ENCODE results near the gene SQOR.

Gene SQOR

DNA sequence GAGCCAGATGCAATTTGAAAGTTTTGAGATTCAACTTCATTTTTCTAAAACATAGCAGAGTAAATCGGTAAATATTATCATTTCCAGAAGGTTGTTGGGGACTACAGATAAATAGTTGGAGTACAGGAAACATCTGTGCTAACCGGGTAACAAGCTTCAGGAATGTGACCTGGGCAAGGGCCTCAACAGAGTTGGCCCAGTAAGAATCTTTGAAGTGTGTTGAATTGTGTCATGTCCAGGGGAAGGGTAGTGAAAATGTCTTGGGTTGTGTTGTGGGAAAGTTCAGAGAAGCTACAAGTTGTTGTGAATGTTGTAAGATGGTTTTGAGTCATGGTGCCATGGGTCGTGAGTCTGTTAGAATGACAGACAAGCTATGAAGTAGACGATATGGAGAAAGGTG, 35.7 kb downstream of the SQOR start:
- no peak overlapping the region for H3K4me3 ChIP-seq (ENCODE audit: low read length)
- H3K27ac ChIP-seq (ENCODE audit: low read depth, low read length), result no peak overlapping the region
- H3K27me3 ChIP-seq (ENCODE audit: control insufficient read depth, low read length), result no peaks in the 10 kb centered on the region
- no peaks in the 10 kb centered on the region for H4K20me1 ChIP-seq (ENCODE audit: control insufficient read depth, insufficient read depth, low read depth, low read length)
- no peaks in the 10 kb centered on the region for H3K9me2 ChIP-seq (replicated peaks; ENCODE audit: control insufficient read depth, low read length)
- H3F3A ChIP-seq (ENCODE audit: control insufficient read depth, insufficient read depth), result no peaks in the 10 kb centered on the region
- TF ChIP-seq EZH2phosphoT487 (IDR thresholded peaks at IDR 0.05; ENCODE audit: borderline replicate concordance, low read length), result no peak
- TF ChIP-seq, protein P1, sequence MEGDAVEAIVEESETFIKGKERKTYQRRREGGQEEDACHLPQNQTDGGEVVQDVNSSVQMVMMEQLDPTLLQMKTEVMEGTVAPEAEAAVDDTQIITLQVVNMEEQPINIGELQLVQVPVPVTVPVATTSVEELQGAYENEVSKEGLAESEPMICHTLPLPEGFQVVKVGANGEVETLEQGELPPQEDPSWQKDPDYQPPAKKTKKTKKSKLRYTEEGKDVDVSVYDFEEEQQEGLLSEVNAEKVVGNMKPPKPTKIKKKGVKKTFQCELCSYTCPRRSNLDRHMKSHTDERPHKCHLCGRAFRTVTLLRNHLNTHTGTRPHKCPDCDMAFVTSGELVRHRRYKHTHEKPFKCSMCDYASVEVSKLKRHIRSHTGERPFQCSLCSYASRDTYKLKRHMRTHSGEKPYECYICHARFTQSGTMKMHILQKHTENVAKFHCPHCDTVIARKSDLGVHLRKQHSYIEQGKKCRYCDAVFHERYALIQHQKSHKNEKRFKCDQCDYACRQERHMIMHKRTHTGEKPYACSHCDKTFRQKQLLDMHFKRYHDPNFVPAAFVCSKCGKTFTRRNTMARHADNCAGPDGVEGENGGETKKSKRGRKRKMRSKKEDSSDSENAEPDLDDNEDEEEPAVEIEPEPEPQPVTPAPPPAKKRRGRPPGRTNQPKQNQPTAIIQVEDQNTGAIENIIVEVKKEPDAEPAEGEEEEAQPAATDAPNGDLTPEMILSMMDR (IDR thresholded peaks at IDR 0.05; ENCODE audit: low read depth, low read length, poor library complexity, severe bottlenecking), result no peak
- H3K9me3 ChIP-seq (ENCODE audit: control insufficient read depth, insufficient read depth, low read length), result no peaks in the 10 kb centered on the region
- H3K4me2 ChIP-seq (ENCODE audit: low read length), result no peak overlapping the region
- H3K36me3 ChIP-seq (ENCODE audit: control insufficient read depth, low read length), result no peaks in the 10 kb centered on the region
- no peaks in the 10 kb centered on the region for H3K4me1 ChIP-seq (ENCODE audit: control insufficient read depth, low read length)
- no peaks in the 10 kb centered on the region for H3K79me2 ChIP-seq (ENCODE audit: control insufficient read depth, low read length)

DNA sequence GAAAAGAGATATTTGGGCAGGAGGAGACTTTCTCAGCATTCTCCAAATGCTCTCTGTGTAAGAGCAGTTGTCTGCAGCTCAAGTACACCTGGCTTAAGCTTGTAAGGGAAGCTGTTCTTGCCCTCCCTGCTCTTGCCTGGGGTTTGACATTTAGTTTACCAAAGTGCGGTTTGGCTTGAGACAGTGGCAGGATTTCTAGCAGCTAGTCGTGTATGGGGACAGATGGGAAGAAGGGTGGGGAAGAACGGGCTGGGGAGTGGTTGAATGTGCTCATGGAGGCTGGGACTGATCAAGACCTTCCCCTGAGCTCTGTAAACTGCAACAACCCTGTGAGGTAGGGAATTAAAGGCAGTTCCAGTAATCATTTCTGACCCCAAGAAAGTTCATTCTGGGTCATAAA, 39.8 kb downstream of the SQOR start:
- H3K4me3 ChIP-seq (ENCODE audit: low read length), result no peak overlapping the region
- no peak overlapping the region for H3K27ac ChIP-seq (ENCODE audit: low read depth, low read length)
- H3K79me2 ChIP-seq (ENCODE audit: control insufficient read depth, low read length), result no peaks in the 10 kb centered on the region
- no peak overlapping the region for H3K4me2 ChIP-seq (ENCODE audit: low read length)
- no peaks in the 10 kb centered on the region for H3K4me1 ChIP-seq (ENCODE audit: control insufficient read depth, low read length)
- H3K9me2 ChIP-seq (replicated peaks; ENCODE audit: control insufficient read depth, low read length), result no peaks in the 10 kb centered on the region
- H3K9me3 ChIP-seq (ENCODE audit: control insufficient read depth, insufficient read depth, low read length), result no peaks in the 10 kb centered on the region
- TF ChIP-seq, protein P1 (IDR thresholded peaks at IDR 0.05; ENCODE audit: low read depth, low read length, poor library complexity, severe bottlenecking), result no peak
- no peak for TF ChIP-seq EZH2phosphoT487 (IDR thresholded peaks at IDR 0.05; ENCODE audit: borderline replicate concordance, low read length)
- H4K20me1 ChIP-seq (ENCODE audit: control insufficient read depth, insufficient read depth, low read depth, low read length), result no peaks in the 10 kb centered on the region
- no peaks in the 10 kb centered on the region for H3K27me3 ChIP-seq (ENCODE audit: control insufficient read depth, low read length)
- no peaks in the 10 kb centered on the region for H3F3A ChIP-seq (ENCODE audit: control insufficient read depth, insufficient read depth)
- no peaks in the 10 kb centered on the region for H3K36me3 ChIP-seq (ENCODE audit: control insufficient read depth, low read length)

DNA sequence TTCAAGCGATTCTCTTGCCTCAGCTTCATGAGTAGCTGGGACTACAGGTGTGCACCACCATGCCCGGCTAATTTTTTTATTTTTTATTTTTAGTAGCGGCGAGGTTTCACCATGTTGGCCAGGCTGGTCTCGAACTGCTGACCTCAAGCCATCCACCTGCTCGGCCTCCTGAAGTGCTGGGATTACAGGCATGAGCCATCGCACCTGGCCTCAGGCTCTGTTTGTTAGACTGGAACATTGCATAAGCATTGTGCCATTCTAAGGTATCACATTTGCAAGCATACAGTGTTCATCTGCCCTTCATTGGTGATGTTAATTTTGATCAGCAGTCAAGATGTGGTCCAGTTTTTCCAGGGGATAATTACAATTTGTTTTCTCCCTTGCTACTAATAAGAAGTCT, 43.0 kb downstream of the SQOR start:
- Histone ChIP-seq H3K27ac (ENCODE audit: low read depth, low read length) (no peak overlapping the region), H3F3A (ENCODE audit: control insufficient read depth, insufficient read depth) (no peaks in the 10 kb centered on the region), H3K79me2 (ENCODE audit: control insufficient read depth, low read length) (no peaks in the 10 kb centered on the region), H3K9me3 (ENCODE audit: control insufficient read depth, insufficient read depth, low read length) (no peaks in the 10 kb centered on the region), H3K4me1 (ENCODE audit: control insufficient read depth, low read length) (no peaks in the 10 kb centered on the region), H4K20me1 (ENCODE audit: control insufficient read depth, insufficient read depth, low read depth, low read length) (no peaks in the 10 kb centered on the region), H3K27me3 (ENCODE audit: control insufficient read depth, low read length) (no peaks in the 10 kb centered on the region), H3K9me2 (replicated peaks; ENCODE audit: control insufficient read depth, low read length) (no peaks in the 10 kb centered on the region), H3K4me2 (ENCODE audit: low read length) (no peak overlapping the region), H3K4me3 (ENCODE audit: low read length) (no peak overlapping the region), H3K36me3 (ENCODE audit: control insufficient read depth, low read length) (no peaks in the 10 kb centered on the region)
- no peak for TF ChIP-seq EZH2phosphoT487 (IDR thresholded peaks at IDR 0.05; ENCODE audit: borderline replicate concordance, low read length)
- TF ChIP-seq, protein P1 (IDR thresholded peaks at IDR 0.05; ENCODE audit: low read depth, low read length, poor library complexity, severe bottlenecking), result no peak
